Measurements from ENCODE around the gene ARHGAP25. TPM values are rescaled to one million over a fixed set of nuclear protein-coding genes. Genes with fewer than 3 reads are reported as not detected.

Gene ARHGAP25
- total RNA-seq, 1 donor from 2014 or later, result 9.6 TPM

DNA sequence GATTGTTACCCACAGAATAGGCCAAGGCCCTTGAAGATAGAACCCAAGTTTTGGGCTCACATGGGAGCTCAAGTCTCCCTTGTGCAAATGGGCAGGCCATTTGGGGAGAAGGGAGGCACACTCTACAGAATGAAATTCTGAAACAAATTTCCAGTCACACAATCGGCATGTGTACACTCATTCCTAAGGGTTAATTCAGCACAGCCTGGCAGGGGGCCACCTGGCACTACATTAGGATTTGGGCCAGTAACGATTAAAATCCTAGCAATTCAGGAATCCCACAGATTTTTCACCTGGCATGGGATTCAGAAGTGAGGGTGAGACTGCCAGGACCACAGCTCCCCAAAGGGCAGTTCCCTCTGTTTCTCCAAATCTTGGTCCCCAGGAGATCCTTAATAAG lies 90.2 kb downstream of the ARHGAP25 start:
- Histone ChIP-seq H3K4me1 (peaks cover 17% of the 10 kb centered on the region), H3K9me3 (no peaks in the 10 kb centered on the region), H3K36me3 (peaks cover 0 to 6% of the 10 kb centered on the region in 2 donors), H3K27me3 (no peaks in the 10 kb centered on the region), H3K4me3 (no peak overlapping the region), H3K27ac (no peak overlapping the region)
- intact Hi-C loops (cut with DNase I), result no loop called here
- TF ChIP-seq POLR2A (IDR thresholded peaks at IDR 0.05), result no peak
- TF ChIP-seq POLR2AphosphoS5 (IDR thresholded peaks at IDR 0.05; ENCODE audit: insufficient read depth in 1 of 2, low read depth in 1 of 2), result no peak
- TF ChIP-seq, protein P1, sequence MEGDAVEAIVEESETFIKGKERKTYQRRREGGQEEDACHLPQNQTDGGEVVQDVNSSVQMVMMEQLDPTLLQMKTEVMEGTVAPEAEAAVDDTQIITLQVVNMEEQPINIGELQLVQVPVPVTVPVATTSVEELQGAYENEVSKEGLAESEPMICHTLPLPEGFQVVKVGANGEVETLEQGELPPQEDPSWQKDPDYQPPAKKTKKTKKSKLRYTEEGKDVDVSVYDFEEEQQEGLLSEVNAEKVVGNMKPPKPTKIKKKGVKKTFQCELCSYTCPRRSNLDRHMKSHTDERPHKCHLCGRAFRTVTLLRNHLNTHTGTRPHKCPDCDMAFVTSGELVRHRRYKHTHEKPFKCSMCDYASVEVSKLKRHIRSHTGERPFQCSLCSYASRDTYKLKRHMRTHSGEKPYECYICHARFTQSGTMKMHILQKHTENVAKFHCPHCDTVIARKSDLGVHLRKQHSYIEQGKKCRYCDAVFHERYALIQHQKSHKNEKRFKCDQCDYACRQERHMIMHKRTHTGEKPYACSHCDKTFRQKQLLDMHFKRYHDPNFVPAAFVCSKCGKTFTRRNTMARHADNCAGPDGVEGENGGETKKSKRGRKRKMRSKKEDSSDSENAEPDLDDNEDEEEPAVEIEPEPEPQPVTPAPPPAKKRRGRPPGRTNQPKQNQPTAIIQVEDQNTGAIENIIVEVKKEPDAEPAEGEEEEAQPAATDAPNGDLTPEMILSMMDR (IDR thresholded peaks at IDR 0.05), result no peak
- DNase-seq (ENCODE audit: extremely low spot score in 2 of 2), result no peak

DNA sequence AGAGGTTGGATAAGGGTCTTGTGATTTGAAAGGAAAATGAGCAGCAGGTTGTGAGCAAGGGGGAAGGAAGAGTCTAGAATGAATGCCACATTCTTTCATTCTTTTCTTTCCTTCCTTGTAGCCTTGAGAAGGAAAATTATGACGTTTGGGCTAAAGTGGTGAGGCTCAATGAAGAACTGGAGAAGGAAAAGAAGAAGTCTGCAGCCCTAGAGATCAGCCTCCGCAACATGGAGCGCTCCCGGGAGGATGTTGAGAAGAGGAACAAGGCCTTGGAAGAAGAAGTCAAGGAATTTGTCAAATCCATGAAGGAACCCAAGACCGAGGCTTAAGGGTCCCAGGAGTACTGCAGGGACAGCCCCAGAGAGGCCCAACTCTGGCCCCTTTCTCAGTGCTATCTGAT lies 91.3 kb downstream of the ARHGAP25 start:
- H3K4me1 ChIP-seq, result peaks cover 27% of the 10 kb centered on the region
- DNase-seq (ENCODE audit: extremely low spot score in 2 of 2), result peak in 1 of 2 donors; percentile 34
- H3K4me3 ChIP-seq, result no peak overlapping the region
- peaks cover 0 to 6% of the 10 kb centered on the region in 2 donors for H3K36me3 ChIP-seq
- no peaks in the 10 kb centered on the region for H3K27me3 ChIP-seq
- no peaks in the 10 kb centered on the region for H3K9me3 ChIP-seq
- no peak for TF ChIP-seq POLR2A (IDR thresholded peaks at IDR 0.05)
- TF ChIP-seq POLR2AphosphoS5 (IDR thresholded peaks at IDR 0.05; ENCODE audit: insufficient read depth in 1 of 2, low read depth in 1 of 2), result no peak
- no peak overlapping the region for H3K27ac ChIP-seq
- intact Hi-C loops (cut with DNase I), result no loop called here

DNA sequence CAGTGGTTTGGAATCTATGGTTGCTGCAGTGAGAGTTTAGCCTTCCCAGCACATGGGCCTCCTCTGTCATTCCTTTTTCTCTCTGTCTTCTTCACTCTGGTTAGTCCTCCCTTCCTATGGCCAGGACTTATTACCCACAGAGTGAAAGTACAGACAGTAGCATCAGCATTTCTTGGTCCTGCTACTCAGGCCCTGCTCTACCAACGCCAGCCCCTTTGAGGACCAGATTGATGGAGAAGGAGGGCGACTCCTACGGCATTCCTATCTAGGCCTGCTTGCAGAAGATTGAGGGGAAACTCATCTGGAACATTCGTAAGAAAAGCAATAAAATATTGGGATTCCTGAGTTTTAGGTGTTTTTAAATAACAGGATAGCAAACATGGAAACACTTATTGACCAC lies 93.1 kb downstream of the ARHGAP25 start:
- Histone ChIP-seq H3K36me3 (no peaks in the 10 kb centered on the region), H3K4me3 (no peak overlapping the region), H3K27ac (no peak overlapping the region), H3K9me3 (no peaks in the 10 kb centered on the region), H3K4me1 (peaks cover 45% of the 10 kb centered on the region), H3K27me3 (no peaks in the 10 kb centered on the region)
- intact Hi-C loops (cut with DNase I), result no loop called here
- no peak for DNase-seq (ENCODE audit: extremely low spot score in 2 of 2)
- no peak for TF ChIP-seq POLR2AphosphoS5 (IDR thresholded peaks at IDR 0.05; ENCODE audit: insufficient read depth in 1 of 2, low read depth in 1 of 2)
- no peak for TF ChIP-seq POLR2A (IDR thresholded peaks at IDR 0.05)

DNA sequence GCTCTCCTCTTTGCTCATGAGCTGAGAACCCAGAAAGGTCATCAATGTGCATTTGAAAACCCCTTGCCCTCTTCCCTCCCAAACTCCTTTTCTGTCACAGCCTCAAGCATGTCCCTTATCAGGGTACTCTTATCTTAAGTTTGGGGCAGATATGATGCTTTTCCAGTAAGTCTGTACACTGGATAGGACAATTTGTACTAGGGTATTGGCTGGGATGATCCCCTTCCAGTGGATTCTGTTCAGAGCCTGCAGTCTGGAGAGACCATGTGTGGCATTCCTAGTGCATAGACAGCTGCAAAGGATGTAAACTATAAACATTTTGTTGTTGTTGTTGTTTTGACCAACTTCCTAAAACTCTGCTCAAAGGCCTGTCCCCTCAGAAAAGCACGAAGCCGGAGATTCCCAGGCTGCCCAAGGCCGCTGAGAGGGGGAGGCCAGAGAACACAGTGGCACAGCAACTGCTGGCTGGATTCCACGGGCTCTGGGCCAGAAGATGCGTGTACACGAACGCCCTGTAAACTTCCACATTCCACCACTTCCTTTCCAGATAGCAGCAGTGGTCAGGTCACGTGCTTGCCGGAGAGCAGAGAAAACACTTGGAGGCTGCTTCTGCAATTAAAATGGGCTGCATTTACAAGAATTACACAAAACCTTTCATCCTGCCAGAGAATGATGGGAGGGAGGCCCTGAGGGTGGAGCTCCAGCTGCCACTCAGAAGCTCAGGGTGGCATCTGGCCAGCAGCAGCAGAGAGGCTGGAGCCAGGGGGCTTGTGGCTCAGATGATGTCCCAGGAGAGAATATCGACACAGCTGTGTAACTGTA lies 94.5 kb downstream of the ARHGAP25 start:
- intact Hi-C loops (cut with DNase I), result no loop called here
- Histone ChIP-seq H3K36me3 (no peaks in the 10 kb centered on the region), H3K9me3 (no peaks in the 10 kb centered on the region), H3K27ac (peak overlapping the region; percentile 84), H3K27me3 (no peaks in the 10 kb centered on the region), H3K4me1 (peaks cover 47% of the 10 kb centered on the region), H3K4me3 (no peak overlapping the region)
- peak in 1 of 2 donors; percentile 94 for DNase-seq (ENCODE audit: extremely low spot score in 2 of 2)
- TF ChIP-seq POLR2A (IDR thresholded peaks at IDR 0.05) (no peak), POLR2AphosphoS5 (IDR thresholded peaks at IDR 0.05; ENCODE audit: insufficient read depth in 1 of 2, low read depth in 1 of 2) (peak; percentile 76 to 96)
- TF ChIP-seq, protein P1 (IDR thresholded peaks at IDR 0.05), result no peak

DNA sequence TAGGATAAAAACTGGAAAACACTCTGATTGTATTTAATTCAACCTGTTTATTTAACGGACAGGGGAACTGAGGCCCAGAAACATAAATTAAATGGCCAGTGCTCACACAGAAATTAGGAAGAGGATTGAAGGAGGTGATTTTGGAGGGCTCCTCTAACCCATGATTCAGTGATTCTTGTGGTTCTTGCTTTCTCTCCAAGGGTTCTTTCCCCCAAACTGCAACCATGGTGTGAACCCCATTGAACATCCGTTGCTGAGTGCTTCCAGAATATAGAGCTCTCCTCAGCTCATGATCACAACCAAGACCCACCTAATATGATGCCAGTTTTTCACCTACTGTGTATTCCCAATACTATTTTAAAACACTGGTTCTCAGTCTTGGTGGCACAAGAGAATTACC lies 95.1 kb downstream of the ARHGAP25 start:
- TF ChIP-seq POLR2AphosphoS5 (IDR thresholded peaks at IDR 0.05; ENCODE audit: insufficient read depth in 1 of 2, low read depth in 1 of 2) (no peak), POLR2A (IDR thresholded peaks at IDR 0.05) (no peak)
- TF ChIP-seq, protein P1 (IDR thresholded peaks at IDR 0.05), result no peak
- H3K4me3 ChIP-seq, result no peak overlapping the region
- intact Hi-C loops (cut with DNase I), result no loop called here
- no peak for DNase-seq (ENCODE audit: extremely low spot score in 2 of 2)
- no peaks in the 10 kb centered on the region for H3K9me3 ChIP-seq
- peaks cover 47% of the 10 kb centered on the region for H3K4me1 ChIP-seq
- H3K36me3 ChIP-seq, result no peaks in the 10 kb centered on the region
- no peaks in the 10 kb centered on the region for H3K27me3 ChIP-seq
- H3K27ac ChIP-seq, result peak overlapping the region; percentile 84

DNA sequence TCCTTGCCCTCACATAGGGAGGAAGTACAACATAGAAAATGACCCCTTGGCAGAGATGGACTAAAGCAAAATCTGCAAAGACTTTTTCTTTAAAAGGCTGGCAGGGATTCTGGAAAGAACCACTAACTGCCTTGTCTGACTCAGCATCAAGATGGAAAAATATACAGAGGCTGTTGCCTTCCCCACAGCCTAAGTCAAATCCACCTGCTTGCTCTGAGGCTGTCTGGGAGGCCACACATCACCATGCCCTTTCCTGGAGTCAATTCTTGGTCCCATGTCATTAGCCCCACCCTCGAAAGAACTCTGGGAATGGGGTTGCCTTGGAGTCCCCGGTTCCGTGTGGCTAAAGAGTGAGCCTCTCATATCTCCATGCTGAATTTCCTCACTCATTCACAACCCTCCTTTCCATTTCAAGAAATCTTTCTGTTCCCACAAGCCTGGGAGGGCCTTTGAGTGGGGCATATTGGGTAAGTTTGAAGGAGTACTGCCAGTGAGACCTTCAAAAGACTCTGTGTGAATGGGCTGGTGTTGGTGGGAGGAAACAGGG lies 97.1 kb downstream of the ARHGAP25 start:
- peaks cover 47% of the 10 kb centered on the region for H3K4me1 ChIP-seq
- H3K9me3 ChIP-seq, result no peaks in the 10 kb centered on the region
- no peak overlapping the region for H3K4me3 ChIP-seq
- no peak for TF ChIP-seq POLR2AphosphoS5 (IDR thresholded peaks at IDR 0.05; ENCODE audit: insufficient read depth in 1 of 2, low read depth in 1 of 2)
- TF ChIP-seq, protein P1 (IDR thresholded peaks at IDR 0.05), result no peak
- no peak for TF ChIP-seq POLR2A (IDR thresholded peaks at IDR 0.05)
- no peak for DNase-seq (ENCODE audit: extremely low spot score in 2 of 2)
- no peaks in the 10 kb centered on the region for H3K36me3 ChIP-seq
- intact Hi-C loops (cut with DNase I), result no loop called here
- no peaks in the 10 kb centered on the region for H3K27me3 ChIP-seq
- peak overlapping the region; percentile 84 for H3K27ac ChIP-seq

Data from vagina (tissue), 2 donors.